Left forelimb (tissue), 1 donor: ENCODE data around the gene SP6.

Source experiments
- DNase-seq: peaks from one replicate; pipeline ENCODE4 v3.0.0-alpha.2; 2018; ENCODE audit warnings: low spot score

The SP6 gene

GRCh38 chr17:47811709-47812108 is 39.3 kb downstream of the SP6 start:
- DNase-seq = no peak

GRCh38 chr17:47810901-47811635 is 39.9 kb downstream of the SP6 start:
- no peak for DNase-seq

GRCh38 chr17:47810200-47810821 is 40.7 kb downstream of the SP6 start:
- peak; percentile 15 for DNase-seq

- no peak for DNase-seq
Measured at GRCh38 chr17:47808830-47809480, 42.0 kb downstream of the SP6 start.

DNA sequence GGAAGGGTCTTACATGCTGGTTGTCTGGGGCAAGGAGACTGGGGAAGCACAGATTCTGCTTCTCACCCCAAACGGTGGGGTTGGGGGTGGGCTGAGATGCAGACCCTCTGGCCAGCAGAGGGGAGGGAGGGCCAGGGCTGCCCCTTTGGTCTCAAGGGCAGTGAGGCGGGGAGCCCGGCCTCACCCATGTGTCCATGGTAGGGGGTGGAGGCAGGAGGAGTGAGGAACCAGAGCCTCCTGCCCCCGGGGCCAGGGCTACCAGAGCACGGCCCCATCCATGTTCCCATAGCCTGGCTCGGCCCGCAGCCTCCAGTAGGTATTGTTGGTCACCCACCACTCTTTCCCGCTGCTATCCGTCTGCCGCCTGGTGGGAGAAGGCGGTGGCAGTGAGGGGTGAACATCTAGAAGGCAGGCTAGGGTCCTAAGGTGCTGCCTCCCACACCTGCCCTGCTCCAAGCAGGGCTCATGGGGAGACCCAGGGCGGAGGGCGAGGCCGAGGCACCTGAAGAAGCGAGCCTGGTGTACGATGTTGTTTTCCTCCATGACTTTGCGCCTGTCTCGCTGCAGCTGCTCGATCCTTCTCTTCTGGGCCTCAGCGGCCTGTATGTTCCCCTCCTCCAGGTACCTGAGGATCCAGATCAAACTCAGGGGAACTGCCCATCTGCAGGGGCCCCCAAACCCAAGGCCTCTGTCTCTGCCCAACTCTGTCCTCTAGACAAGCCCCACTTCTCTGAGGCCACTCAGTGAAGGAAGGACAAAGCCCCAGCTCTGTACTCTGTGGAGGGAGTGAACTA is 42.7 kb downstream of the SP6 start:
- DNase-seq = no peak

GRCh38 chr17:47807421-47807820 is 43.5 kb downstream of the SP6 start:
- no peak for DNase-seq

DNA sequence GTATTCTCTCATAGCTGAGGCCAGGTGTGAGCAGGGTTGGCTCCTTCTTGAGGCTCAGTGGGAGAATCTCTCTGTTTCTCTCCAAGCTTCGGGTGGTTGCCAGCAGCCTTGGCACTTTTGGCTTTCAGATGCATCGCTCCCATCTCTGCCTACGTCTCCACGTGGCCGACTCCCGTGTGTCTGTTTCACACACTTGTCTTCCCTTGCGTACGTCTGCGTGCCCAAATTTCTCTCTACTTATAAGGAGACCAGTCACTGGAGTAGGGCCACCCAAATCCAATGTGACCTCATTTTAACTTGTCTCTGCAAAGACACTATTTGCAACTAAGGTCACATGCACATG is 44.1 kb downstream of the SP6 start:
- no peak for DNase-seq

- DNase-seq = no peak
Measured at GRCh38 chr17:47806026-47806912, 44.7 kb downstream of the SP6 start.

DNA sequence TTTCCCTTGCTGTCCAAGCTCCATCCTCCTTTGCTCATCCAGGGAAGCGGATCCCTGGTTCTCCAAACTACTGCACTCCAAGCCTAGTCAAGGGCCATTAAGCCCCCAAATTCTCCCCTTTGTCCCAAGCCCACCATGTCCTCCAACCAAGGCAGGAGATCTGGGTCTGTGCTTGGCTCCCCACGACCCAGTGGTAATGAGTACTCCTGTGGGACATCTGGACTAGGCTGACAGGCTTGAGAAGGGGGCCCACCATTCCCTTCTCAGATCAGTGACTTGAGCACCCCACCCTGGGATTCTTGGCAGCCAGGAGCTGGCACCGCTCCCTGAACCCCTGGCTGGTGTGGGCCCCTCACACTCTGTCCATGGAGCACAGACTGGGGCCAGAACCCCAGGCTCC is 46.5 kb downstream of the SP6 start:
- DNase-seq = no peak

DNA sequence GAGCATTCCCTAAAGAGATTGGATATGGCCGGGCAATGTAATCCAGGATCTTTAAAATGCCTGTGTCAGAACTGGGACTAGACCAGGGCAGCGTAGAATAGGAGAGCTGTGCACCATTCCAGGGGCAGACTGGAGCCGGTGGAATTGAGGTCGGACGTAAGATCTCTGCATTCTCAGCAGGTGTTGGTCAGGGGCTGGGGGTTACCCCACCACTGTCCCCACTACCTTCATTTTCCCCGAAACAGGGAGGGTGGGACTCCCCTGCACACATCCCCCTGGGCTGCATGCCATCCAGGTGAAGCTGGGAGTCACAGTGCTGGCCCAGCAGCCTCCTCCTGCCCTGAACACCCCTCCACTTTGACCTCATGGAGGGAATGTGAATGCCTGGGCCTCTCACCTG is 47.2 kb downstream of the SP6 start:
- DNase-seq = no peak

DNA sequence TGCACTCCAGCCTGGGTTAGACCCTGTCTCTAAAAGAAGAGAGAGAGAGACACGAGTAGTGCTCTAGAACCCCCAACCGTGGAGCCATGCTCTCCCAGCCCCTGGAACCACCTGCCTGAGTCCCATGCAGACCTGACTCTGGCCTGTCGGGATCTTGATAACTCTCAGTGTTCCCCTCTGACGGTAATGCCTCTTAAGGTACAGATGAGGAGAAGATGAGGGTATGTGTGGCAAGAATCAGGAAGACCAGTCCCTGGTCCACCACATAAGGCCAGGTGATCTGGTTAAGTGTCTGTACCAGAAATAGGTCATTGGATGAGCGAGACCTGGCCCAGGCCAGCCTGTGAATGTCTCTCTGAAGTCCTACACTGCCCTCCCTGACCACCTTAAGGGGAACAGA is 47.8 kb downstream of the SP6 start:
- DNase-seq = no peak

DNA sequence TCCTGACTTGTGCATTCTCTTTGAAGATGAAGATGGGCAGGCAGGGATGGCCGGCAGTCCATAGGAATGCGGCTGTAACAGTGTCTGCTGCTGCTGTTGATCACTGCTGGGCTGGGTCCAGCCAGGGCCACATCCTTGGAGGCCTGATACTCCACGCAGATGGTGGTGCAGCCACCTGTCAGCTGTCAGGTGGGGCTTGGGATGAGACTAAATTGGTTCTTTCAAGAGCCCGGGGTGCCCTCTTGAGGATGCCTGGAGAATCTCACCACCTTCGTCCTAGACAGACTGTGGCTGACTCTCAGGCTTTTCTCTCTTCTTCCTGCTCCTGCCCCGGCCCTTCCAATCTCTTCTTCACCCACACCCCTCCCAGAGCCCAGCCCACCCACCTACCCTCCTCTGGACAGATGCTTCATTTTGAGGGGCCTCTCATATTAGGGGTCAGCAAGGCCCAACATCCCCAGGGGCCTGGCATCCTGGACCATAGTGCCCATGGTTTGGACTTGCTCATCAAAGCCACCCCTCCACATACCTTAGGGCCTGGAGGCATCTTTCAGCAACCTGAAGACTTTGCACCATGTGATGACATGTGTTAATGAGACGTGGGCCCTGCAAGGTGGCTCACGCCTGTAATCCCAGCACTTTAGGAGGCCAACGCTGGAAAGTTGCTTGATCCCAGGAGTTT is 48.5 kb downstream of the SP6 start:
- DNase-seq = no peak

DNA sequence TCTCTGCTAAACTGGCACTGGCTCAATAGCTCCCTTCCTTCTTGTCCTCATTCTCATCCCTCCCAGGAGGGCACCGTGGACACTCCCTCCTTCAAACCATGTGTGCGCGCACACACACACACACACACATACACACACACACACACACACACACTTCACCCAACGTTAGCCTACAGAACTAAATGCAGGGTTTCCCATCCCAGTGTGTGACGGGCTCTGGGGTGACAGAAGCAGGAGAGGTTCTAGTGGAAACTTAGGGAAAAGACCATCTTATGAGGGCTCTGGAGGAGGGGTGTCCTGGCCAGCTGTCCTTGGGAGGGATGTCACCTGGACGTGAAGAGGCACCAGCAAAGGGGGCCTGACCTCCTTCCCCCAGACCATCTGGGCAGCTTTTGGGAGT is 49.1 kb downstream of the SP6 start:
- no peak for DNase-seq

GRCh38 chr17:47801176-47801765 is 49.7 kb downstream of the SP6 start:
- no peak for DNase-seq

- DNase-seq = no peak
Measured at GRCh38 chr17:47800686-47801085, 50.3 kb downstream of the SP6 start.

DNA sequence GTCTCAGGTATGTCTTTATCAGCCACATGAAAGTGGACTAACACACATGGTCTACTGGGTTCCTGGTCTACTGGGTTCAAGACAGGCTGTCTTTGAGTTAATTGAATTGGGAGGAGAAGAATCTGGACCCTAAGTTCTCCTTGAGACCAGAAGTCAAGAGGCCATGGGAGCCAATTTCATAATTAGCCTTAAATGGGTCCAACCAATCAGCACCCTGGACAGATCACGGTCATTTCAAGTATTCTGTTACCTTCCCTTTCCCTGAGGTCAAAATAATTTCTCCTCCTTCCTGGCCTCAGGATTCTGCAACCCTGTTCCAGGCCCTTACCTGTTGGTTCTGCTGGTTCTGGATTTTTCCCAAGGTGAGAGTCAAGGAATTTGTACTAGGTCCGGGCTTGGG is 53.2 kb downstream of the SP6 start:
- DNase-seq = no peak
